KOPT-K1 (cell line): Measurements from ENCODE around the gene HPS5.
"Not testable (repeated sequence)": the region's sequence is repeated elsewhere in the genome, so short reads cannot be mapped to it uniquely, and the experiment has no call there.

Experiments
- H3K27ac ChIP-seq: fragments of 200-600 bp; sonication (generic); 2 replicates; pipeline ENCODE4 v1.5.1; 2016; ENCODE audit warnings: antibody characterized with exemption, mild to moderate bottlenecking, low read depth, low read length; ENCODE audit not compliant: poor library complexity, severe bottlenecking
- H3K36me3 ChIP-seq: fragments of 200-600 bp; sonication (generic); 2 replicates; pipeline ENCODE4 v1.5.1; 2017; ENCODE audit warnings: antibody characterized with exemption, mild to moderate bottlenecking, low read length, moderate library complexity; ENCODE audit not compliant: insufficient read depth
- H3K9me3 ChIP-seq: fragments of 200-600 bp; sonication (generic); 2 replicates; pipeline ENCODE4 v1.5.1; 2017; ENCODE audit warnings: antibody characterized with exemption, low read length, mild to moderate bottlenecking; ENCODE audit not compliant: insufficient read depth, poor library complexity, severe bottlenecking

The HPS5 gene

DNA sequence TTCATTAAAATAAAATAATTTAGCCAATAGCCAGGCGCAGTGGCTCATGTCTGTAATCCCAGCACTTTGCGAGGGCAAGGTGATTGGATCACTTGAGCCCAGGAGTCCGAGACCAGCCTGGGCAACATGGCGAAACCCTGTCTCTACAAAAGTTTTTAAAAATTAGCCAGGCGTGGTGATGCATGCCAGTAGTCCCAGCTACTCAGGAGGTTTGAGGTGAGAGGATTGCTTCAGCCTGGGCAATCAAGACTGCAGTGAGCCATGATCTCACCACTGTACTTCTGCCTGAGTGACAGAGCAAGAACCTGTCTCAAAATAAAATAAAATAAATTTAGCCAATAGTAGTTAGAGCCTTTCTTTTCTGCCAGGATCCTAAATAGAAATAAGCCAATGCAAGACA is 12.2 kb downstream of the HPS5 start:
- H3K9me3 ChIP-seq = no peaks in the 10 kb centered on the region
- H3K36me3 ChIP-seq = peaks cover 63% of the 10 kb centered on the region
- no peak overlapping the region for H3K27ac ChIP-seq

DNA sequence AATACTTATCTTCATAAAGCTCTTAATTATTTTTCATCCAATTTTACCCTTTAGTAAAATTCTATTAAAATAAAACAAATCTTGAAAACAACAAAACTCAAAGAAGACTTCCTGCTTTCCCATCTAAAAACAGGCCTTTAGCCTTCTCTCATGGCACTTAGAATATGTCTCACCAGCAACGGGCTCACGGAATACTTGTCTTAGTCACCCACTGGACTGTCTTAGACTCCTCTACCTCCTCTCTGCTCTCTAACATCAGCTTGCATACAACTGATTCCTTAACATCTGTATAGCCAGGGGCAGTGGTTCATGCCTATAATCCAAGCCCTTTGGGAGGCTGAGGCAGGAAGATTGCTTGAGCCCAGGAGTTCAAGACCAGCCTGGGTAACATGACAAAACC is 13.7 kb downstream of the HPS5 start:
- no peak overlapping the region for H3K27ac ChIP-seq
- H3K9me3 ChIP-seq = no peaks in the 10 kb centered on the region
- peaks cover 75% of the 10 kb centered on the region for H3K36me3 ChIP-seq

- peaks cover 82% of the 10 kb centered on the region for H3K36me3 ChIP-seq
- H3K27ac ChIP-seq = no peak overlapping the region
- no peaks in the 10 kb centered on the region for H3K9me3 ChIP-seq
Observed at GRCh38 chr11:18307461-18308139, 14.3 kb downstream of the HPS5 start.

- H3K36me3 ChIP-seq = peaks cover 94% of the 10 kb centered on the region
- no peak overlapping the region for H3K27ac ChIP-seq
- no peaks in the 10 kb centered on the region for H3K9me3 ChIP-seq
Observed at GRCh38 chr11:18304745-18305144, 17.2 kb downstream of the HPS5 start.

DNA sequence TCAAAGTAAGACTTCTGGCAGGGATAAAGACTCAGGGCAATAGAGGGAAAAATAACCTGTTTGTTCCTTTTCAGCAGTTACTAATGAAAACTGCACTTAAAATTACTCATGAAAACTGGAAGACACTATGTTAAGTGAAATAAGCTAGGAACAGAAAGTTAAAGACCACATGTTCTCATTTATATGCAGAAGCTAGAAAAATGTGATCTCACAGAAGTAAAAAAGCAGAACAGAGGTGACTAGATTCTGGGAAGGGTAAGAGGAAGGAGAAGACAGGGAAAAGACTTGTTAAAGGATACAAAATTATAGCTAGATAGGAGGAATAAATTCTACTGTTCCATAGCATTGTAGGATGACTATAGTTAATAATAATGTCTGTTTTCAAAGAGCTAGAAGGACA is 22.2 kb downstream of the HPS5 start:
- no peak overlapping the region for H3K27ac ChIP-seq

DNA sequence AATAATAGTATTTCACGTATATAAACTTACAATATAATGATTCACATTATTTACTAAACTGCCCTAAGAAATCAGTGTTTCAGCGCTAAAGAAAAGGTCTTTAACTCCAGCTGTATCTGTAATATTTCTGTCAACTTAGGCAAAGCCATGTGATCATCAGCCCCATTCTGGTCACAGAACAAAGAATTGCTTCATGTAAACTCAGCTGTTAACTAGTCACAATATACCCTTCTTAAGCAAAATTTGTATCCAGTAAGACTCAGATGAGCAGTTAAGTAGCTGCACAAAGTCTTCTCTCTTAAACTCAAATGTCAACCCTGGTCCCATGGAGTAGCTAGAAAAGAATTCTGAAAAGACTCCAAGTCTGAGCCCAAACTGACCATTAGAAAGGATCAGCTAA is 26.6 kb downstream of the HPS5 start:
- Histone ChIP-seq H3K27ac (no peak overlapping the region), H3K36me3 (peaks cover 91% of the 10 kb centered on the region), H3K9me3 (no peaks in the 10 kb centered on the region)

More for the DNA sequence above, 22.2 kb downstream of the HPS5 start:
- Histone ChIP-seq H3K9me3 (no peaks in the 10 kb centered on the region), H3K36me3 (peaks cover 91% of the 10 kb centered on the region)

- H3K36me3 ChIP-seq = peaks cover 91% of the 10 kb centered on the region
- no peaks in the 10 kb centered on the region for H3K9me3 ChIP-seq
- no peak overlapping the region for H3K27ac ChIP-seq
Observed at GRCh38 chr11:18294862-18295261, 27.1 kb downstream of the HPS5 start.

GRCh38 chr11:18288911-18289310 is 33.0 kb downstream of the HPS5 start:
- Histone ChIP-seq H3K36me3 (peaks cover 92% of the 10 kb centered on the region), H3K27ac (no peak overlapping the region), H3K9me3 (no peaks in the 10 kb centered on the region)

GRCh38 chr11:18285841-18286240 is 36.1 kb downstream of the HPS5 start:
- H3K9me3 ChIP-seq = no peaks in the 10 kb centered on the region
- H3K27ac ChIP-seq = no peak overlapping the region
- H3K36me3 ChIP-seq = peaks cover 92% of the 10 kb centered on the region

- H3K36me3 ChIP-seq = peaks cover 82% of the 10 kb centered on the region
- no peak overlapping the region for H3K27ac ChIP-seq
- no peaks in the 10 kb centered on the region for H3K9me3 ChIP-seq
Observed at GRCh38 chr11:18282626-18283025, 39.3 kb downstream of the HPS5 start.

GRCh38 chr11:18280438-18281045 is 41.4 kb downstream of the HPS5 start:
- no peaks in the 10 kb centered on the region for H3K9me3 ChIP-seq
- peaks cover 61% of the 10 kb centered on the region for H3K36me3 ChIP-seq
- H3K27ac ChIP-seq = no peak overlapping the region

DNA sequence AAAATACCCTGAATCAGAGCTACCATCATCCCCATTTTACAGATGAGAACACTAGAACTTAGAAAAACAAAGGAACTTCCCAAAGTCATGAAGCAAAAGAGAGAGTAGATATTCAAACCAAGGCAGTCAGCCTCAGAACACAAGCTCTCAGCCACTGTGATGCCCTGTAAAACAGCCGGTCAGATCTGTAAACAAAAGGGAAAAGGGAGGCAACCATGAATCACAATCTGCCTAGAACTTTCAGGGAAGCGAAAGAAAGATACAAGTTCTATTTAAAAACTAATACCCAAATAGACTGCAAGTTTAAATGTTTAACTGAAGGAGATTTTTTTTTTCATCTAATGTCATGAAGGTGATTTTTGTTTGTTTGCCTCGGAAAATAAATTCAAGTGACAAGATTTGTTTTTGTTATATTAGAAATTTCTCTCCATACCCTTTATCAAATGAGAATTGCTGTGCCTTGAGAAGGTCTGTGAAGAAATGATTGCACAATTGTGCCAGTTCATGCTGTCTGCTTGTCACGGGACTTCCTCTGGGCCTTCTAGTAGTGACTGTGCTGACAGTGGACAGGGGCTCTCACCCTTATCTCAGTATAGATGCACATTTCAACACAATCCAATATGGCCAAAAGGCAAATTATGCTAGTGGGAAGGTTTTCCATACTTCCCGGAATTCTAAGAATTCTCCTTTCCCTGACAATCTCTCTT is 44.2 kb downstream of the HPS5 start:
- H3K27ac ChIP-seq = no peak overlapping the region
- peaks cover 33% of the 10 kb centered on the region for H3K36me3 ChIP-seq
- no peaks in the 10 kb centered on the region for H3K9me3 ChIP-seq

- Histone ChIP-seq H3K27ac (no peak overlapping the region), H3K9me3 (no peaks in the 10 kb centered on the region), H3K36me3 (no peaks in the 10 kb centered on the region)
Observed at GRCh38 chr11:18271206-18271605, 50.7 kb downstream of the HPS5 start.

DNA sequence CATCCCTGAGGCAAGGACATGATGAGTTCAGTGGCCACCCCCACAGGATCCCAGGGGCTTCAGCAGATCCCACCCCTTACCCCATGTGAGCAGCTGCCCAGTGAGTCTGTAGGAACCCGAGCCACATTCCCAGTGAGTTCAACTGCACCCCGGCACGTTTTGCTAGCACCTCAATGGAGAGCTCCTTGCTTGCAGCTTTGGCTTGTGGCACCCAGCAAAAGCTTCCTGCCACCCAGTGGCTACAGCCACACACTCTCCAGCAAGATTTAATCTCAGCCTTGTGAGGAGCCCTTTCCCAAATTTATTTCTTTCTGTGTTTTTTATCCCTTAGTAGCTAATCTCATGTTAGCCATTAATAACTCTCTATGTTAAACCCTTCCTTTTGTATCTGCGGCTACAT is 51.8 kb downstream of the HPS5 start:
- no peak overlapping the region for H3K27ac ChIP-seq
- no peaks in the 10 kb centered on the region for H3K36me3 ChIP-seq
- H3K9me3 ChIP-seq = no peaks in the 10 kb centered on the region

DNA sequence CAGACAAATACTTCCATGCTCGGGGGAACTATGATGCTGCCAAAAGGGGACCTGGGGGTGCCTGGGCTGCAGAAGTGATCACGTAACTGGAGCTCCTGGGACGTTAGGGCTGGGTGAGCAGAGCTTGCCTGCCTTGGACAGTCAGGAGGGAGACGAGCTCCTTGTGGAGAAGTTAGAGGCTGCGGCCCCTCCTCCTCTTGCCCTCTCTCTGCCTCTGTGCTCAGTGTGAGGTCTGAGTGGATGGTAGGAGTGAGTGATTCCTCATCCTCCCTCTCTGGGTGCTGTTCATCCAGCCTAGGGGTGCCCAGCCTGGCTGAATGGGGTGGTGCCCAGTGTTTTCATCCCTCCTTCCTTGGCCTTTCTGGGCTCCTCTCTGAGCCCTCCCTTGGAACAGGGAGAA is 52.7 kb downstream of the HPS5 start:
- not testable (repeated sequence) for H3K9me3 ChIP-seq, H3K27ac ChIP-seq, H3K36me3 ChIP-seq
